GM19438 (cell line): ENCODE data around the gene SOBP.

Experiments
- ATAC-seq: cut with Tn5 transposase; IDR thresholded peaks from one replicate; pipeline ENCODE4 v1.9.1; 2021; ENCODE audit warnings: low read depth; ENCODE audit not compliant: unreplicated experiment

SOBP gene

GRCh38 chr6:107634324-107635056 is 144.6 kb downstream of the SOBP start:
- ATAC-seq = no peak

- ATAC-seq = no peak
Observed at GRCh38 chr6:107635057-107635515, 145.2 kb downstream of the SOBP start.

GRCh38 chr6:107636486-107636885 is 146.6 kb downstream of the SOBP start:
- no peak for ATAC-seq

GRCh38 chr6:107637316-107638315 is 147.7 kb downstream of the SOBP start:
- no peak for ATAC-seq

GRCh38 chr6:107638493-107638892 is 148.6 kb downstream of the SOBP start:
- ATAC-seq = no peak

GRCh38 chr6:107639511-107639910 is 149.6 kb downstream of the SOBP start:
- no peak for ATAC-seq

GRCh38 chr6:107641071-107641470 is 151.2 kb downstream of the SOBP start:
- no peak for ATAC-seq

- ATAC-seq = no peak
Observed at GRCh38 chr6:107641500-107641941, 151.6 kb downstream of the SOBP start.

- no peak for ATAC-seq
Observed at GRCh38 chr6:107642095-107642860, 152.4 kb downstream of the SOBP start.

GRCh38 chr6:107642861-107643328 is 153.0 kb downstream of the SOBP start:
- no peak for ATAC-seq

GRCh38 chr6:107644513-107644912 is 154.6 kb downstream of the SOBP start:
- no peak for ATAC-seq

GRCh38 chr6:107645740-107646139 is 155.8 kb downstream of the SOBP start:
- no peak for ATAC-seq

GRCh38 chr6:107646176-107646575 is 156.3 kb downstream of the SOBP start:
- no peak for ATAC-seq

GRCh38 chr6:107646776-107647438 is 157.0 kb downstream of the SOBP start:
- ATAC-seq = no peak

GRCh38 chr6:107647439-107647948 is 157.6 kb downstream of the SOBP start:
- no peak for ATAC-seq

GRCh38 chr6:107648983-107649382 is 159.1 kb downstream of the SOBP start:
- ATAC-seq = no peak

- ATAC-seq = no peak
Observed at GRCh38 chr6:107652526-107653182, 162.7 kb downstream of the SOBP start.

GRCh38 chr6:107653183-107653580 is 163.3 kb downstream of the SOBP start:
- no peak for ATAC-seq

GRCh38 chr6:107653861-107654394 is 164.0 kb downstream of the SOBP start:
- ATAC-seq = no peak
